HepG2 (cell line): ENCODE measurements around the gene ZNF383. TPM values are rescaled to one million over a fixed set of nuclear protein-coding genes. Genes with fewer than 3 reads are reported as not detected.
"Not testable (repeated sequence)": the region's sequence is repeated elsewhere in the genome, so short reads cannot be mapped to it uniquely, and the experiment has no call there.

ENCODE experiments used
- ATAC-seq: fragments of 200-7000 bp; cut with Tn5 transposase; 3 replicates; pipeline ENCODE4 v1.9.1; 2020; ENCODE audit warnings: mild to moderate bottlenecking, moderate library complexity
- BruUV-seq: library from RNA; stranded (reverse); fragments of 400-500 nt; replicated peaks from 2 replicates; lab custom pipeline; 2021; lab: Mats Ljungman, UMichigan
- CTCF ChIA-PET: fragments of 300-600 bp; formaldehyde crosslinking; extraction: SDS; loops from one replicate; lab custom pipeline; 2021; ENCODE audit warnings: low total read pairs, inconsistent platforms, low intra/inter-chr PET ratio; lab: Yijun Ruan, JAX
- POLR2A ChIA-PET: fragments of 350-600 bp; sonication (Branson Sonifier 250); formaldehyde crosslinking; loops from one replicate; lab custom pipeline; 2020; ENCODE audit warnings: antibody characterized with exemption, inconsistent platforms; lab: Yijun Ruan, JAX
- DNase-seq: peaks from one replicate; pipeline ENCODE4 v3.0.0-alpha.2; 2015; ENCODE audit warnings: low spot score
- FAIRE-seq: peaks from 3 replicates; lab custom pipeline; 2011; peaks lifted over from hg19 to GRCh38; lab: Jason Lieb, UNC
- H2AFZ ChIP-seq: one replicate; pipeline ENCODE4 v1.6.1; 2011; ENCODE audit warnings: low read length, inconsistent platforms
- H3K27ac ChIP-seq: fragments of 300-600 bp; 3 replicates; pipeline ENCODE4 v1.8.0; 2011; ENCODE audit warnings: mixed run types, mild to moderate bottlenecking, mixed read lengths, low read length, inconsistent platforms; ENCODE audit not compliant: insufficient read depth; ENCODE audit errors: extremely low read length
- H3K27me3 ChIP-seq, 2 experiments: fragments of 200-600 bp in 1 of 2; 2 replicates in 1 of 2; 3 replicates in 1 of 2; pipeline versions ENCODE4 v1.6.0 to v1.8.0; 2011; ENCODE audit warnings: low read length in 2 of 2, mild to moderate bottlenecking in 2 of 2, moderate library complexity in 2 of 2, inconsistent platforms in 1 of 2; ENCODE audit not compliant: insufficient read depth in 2 of 2, control insufficient read depth in 1 of 2
- H3K36me3 ChIP-seq, 2 experiments: fragments of 200-600 bp in 1 of 2; replicated peaks in 1 of 2; 2 replicates in 1 of 2; 3 replicates in 1 of 2; pipeline versions ENCODE4 v1.5.1 to v1.8.0; 2011; ENCODE audit warnings: low read length in 2 of 2, inconsistent platforms in 1 of 2; ENCODE audit not compliant: insufficient read depth in 2 of 2, control insufficient read depth in 1 of 2
- H3K4me1 ChIP-seq: 2 replicates; pipeline ENCODE4 v1.5.1; 2012; ENCODE audit warnings: low read length, inconsistent platforms; ENCODE audit not compliant: insufficient read depth
- H3K4me2 ChIP-seq: 2 replicates; pipeline ENCODE4 v1.6.0; 2011; ENCODE audit warnings: low read depth, low read length, inconsistent platforms
- H3K4me3 ChIP-seq, 3 experiments: fragments of 200-600 bp in 1 of 3; sonication (generic), shearing (Covaris generic) in 1 of 3; replicated peaks in 1 of 3; 2 replicates each; pipeline ENCODE4 v1.5.1; 2011 to 2016; ENCODE audit warnings: low read length in 3 of 3, inconsistent platforms in 2 of 3, low read depth in 2 of 3, mild to moderate bottlenecking in 2 of 3, control low read depth in 1 of 3, mixed read lengths in 1 of 3; ENCODE audit not compliant: insufficient read depth in 1 of 3
- H3K79me2 ChIP-seq: one replicate; pipeline ENCODE4 v1.6.1; 2011; ENCODE audit warnings: low read length, inconsistent platforms; ENCODE audit not compliant: insufficient read depth
- H3K9ac ChIP-seq: 2 replicates; pipeline ENCODE4 v1.6.0; 2011; ENCODE audit warnings: mild to moderate bottlenecking, low read depth, low read length, inconsistent platforms; ENCODE audit not compliant: insufficient read depth
- H3K9me3 ChIP-seq: 2 replicates; pipeline ENCODE4 v1.5.1; 2012; ENCODE audit warnings: mild to moderate bottlenecking, low read length
- H4K20me1 ChIP-seq: 2 replicates; pipeline ENCODE4 v1.6.0; 2011; ENCODE audit warnings: inconsistent platforms, mild to moderate bottlenecking, low read length, moderate library complexity; ENCODE audit not compliant: insufficient read depth
- FOXA1 ChIP-seq, 2 experiments: fragments of 450-650 bp in 1 of 2; sonication (generic) in 1 of 2; formaldehyde crosslinking in 1 of 2; IDR thresholded peaks; 2 replicates each; pipeline versions ENCODE4 v1.4.0 to v1.6.1; 2016 to 2020; ENCODE audit warnings: missing genetic modification reagents in 1 of 2
- FOXP1 ChIP-seq, 2 experiments: fragments of 450-650 bp in 1 of 2; IDR thresholded peaks; 2 replicates each; pipeline ENCODE4 v1.6.1; 2017 to 2018; ENCODE audit warnings: antibody characterized with exemption in 1 of 2
- IKZF1 ChIP-seq: fragments of 450-650 bp; IDR thresholded peaks from 2 replicates; pipeline ENCODE4 v1.7.1; 2016
- NONO ChIP-seq, 2 experiments: fragments of 450-650 bp in 1 of 2; sonication (generic) in 1 of 2; formaldehyde crosslinking in 1 of 2; IDR thresholded peaks in 1 of 2; conservative IDR thresholded peaks in 1 of 2; 2 replicates each; pipeline versions ENCODE4 v1.6.1 to v1.8.0; 2017 to 2022; ENCODE audit warnings: mild to moderate bottlenecking in 1 of 2, missing genetic modification reagents in 1 of 2, moderate library complexity in 1 of 2
- RAD51 ChIP-seq: fragments of 450-650 bp; IDR thresholded peaks from 2 replicates; pipeline ENCODE4 v1.6.1; 2016; ENCODE audit warnings: borderline replicate concordance
- TBX3 ChIP-seq: fragments of 450-650 bp; IDR thresholded peaks from 2 replicates; pipeline ENCODE4 v1.6.1; 2017; ENCODE audit warnings: antibody characterized with exemption, mild to moderate bottlenecking, inconsistent platforms, borderline replicate concordance
- TRIM22 ChIP-seq: fragments of 450-650 bp; IDR thresholded peaks from 2 replicates; pipeline ENCODE4 v1.6.1; 2017
- ZNF768 ChIP-seq: sonication (generic); formaldehyde crosslinking; IDR thresholded peaks from 2 replicates; pipeline ENCODE4 v1.4.0; 2020; ENCODE audit warnings: missing genetic modification reagents
- WGBS: methylation state at CpG from one replicate; pipeline ENCODE4 v1.1.6; 2017; ENCODE audit warnings: low lambda C conversion rate; 5-methylcytosine and 5-hydroxymethylcytosine counted together
- in situ Hi-C: cut with HindIII; loops from 2 replicates; pipeline ENCODE4 v1.10.0; 2017; ENCODE audit warnings: low pct_unique_long_range_greater_than_20kb; ENCODE audit not compliant: extremely low pct_ligation_motif_present
- intact Hi-C: fragments of 100-400 bp; cut with micrococcal nuclease; formaldehyde crosslinking; loops from one replicate; pipeline ENCODE4 v1.10.0; 2022; ENCODE audit not compliant: unreplicated experiment
- polyA plus RNA-seq, 8 experiments: library from polyadenylated mRNA; depleted of rRNA in 3 of 8; stranded (reverse) in 7 of 8; unstranded in 1 of 8; fragments of >200 nt; fragmentation: Illumina TruSeq in 4 of 8; extraction: Trizol in 4 of 8; gene quantifications; 2 replicates each; pipeline versions ENCODE4 v1.2.1 to v1.2.3, GENCODE V29; 2011 to 2016; ENCODE audit warnings: low read depth in 4 of 8, missing spikeins in 1 of 8, mixed read lengths in 1 of 8; ENCODE audit not compliant: insufficient read depth in 1 of 8
- total RNA-seq, 5 experiments: library from RNA; depleted of rRNA; stranded (reverse); fragments of >200 nt; fragmentation: Illumina TruSeq; extraction: Trizol; gene quantifications; 2 replicates each; pipeline ENCODE4 v1.2.3, GENCODE V29; 2016; ENCODE audit warnings: low read depth in 1 of 5

ZNF383 gene
- total and polyA plus RNA-seq, 2 of the 13 experiments (the other 11 are each of a cell fraction or from before 2014, with no cell fraction given): 2.6 to 4.1 TPM

DNA sequence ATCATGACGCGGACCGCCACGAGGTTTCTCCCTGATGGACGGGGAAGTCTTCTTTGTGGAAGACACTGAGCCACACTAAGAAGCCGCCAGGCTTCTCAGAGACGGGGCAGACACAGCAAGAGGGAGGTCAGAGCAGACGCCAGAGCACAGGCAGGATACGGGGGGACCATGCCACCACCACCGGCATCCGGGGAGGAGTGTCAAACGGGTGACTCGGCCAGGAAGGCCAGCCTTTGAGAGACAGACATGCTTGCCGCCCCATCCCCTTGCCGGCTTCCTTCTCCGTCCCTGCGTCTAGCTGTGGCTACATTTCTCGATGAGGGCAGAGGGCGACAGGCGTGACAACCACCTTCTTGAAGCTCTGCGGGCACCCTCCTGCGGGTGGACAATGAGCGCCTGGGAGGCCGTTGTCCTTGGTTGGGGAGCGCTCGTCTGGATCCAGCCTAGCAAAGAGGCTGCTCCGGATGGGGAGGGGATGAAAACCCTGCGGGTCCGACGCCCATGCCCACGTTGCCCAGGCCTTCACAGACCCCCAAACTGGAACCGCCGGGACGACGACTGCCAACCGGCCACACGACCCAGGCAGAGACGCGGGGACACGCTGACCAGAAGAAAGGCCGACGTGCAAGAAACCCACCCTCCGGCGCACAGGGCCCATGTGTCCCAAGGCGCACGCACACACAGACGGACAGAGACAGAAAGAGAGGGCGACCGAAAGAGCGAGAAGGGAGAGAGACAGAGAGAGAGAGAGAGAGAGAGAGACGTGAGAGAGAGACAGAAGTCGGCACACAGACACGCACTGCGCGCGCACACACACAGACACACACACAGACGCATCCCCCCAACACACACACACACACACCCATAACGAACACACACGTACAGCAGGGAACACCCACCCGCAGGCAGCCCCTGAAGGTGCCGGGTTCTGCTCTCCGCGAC lies 75.3 kb downstream of the ZNF383 start:
- H2AFZ ChIP-seq; CTCF ChIA-PET; BruUV-seq; H3K4me2 ChIP-seq; H3K27me3 ChIP-seq; H3K36me3 ChIP-seq; DNase-seq; H4K20me1 ChIP-seq; FAIRE-seq; H3K4me1 ChIP-seq; H3K27ac ChIP-seq; intact Hi-C loops; H3K9ac ChIP-seq; POLR2A ChIA-PET; H3K4me3 ChIP-seq; H3K79me2 ChIP-seq; ATAC-seq; in situ Hi-C loops; TF ChIP-seq FOXA1 (CRISPR knock-in tag; IDR thresholded peaks at IDR 0.05); FOXP1 (CRISPR knock-in tag; IDR thresholded peaks at IDR 0.05); NONO (CRISPR knock-in tag; conservative IDR thresholded peaks at IDR 0.05): not testable (repeated sequence)
- 83% methylated on average over 57 of the region's 63 CpGs for WGBS
- TF ChIP-seq FOXA1 (IDR thresholded peaks at IDR 0.05) (0 out of 2 replicates have a peak, but pooled peaks have one; percentile 5), ZNF768 (CRISPR knock-in tag) (peak; percentile 23; the same call in 1 of the 2 replicates), FOXP1 (IDR thresholded peaks at IDR 0.05) (0 out of 2 replicates have a peak, but pooled peaks have one; percentile 24), IKZF1 (peak; percentile 84; the same call in 1 of the 2 replicates), TRIM22 (peak; percentile 85; the same call in 1 of the 2 replicates), TBX3 (peak; percentile 11; the same call in 1 of the 2 replicates), RAD51 (peak; percentile 32; the same call in 1 of the 2 replicates), NONO (IDR thresholded peaks at IDR 0.05) (0 out of 2 replicates have a peak, but pooled peaks have one; percentile 11)
- peaks cover 14% of the 10 kb centered on the region for H3K9me3 ChIP-seq

GRCh38 chr19:37294246-37294645 lies 76.2 kb downstream of the ZNF383 start:
- H2AFZ ChIP-seq, DNase-seq, H3K4me1 ChIP-seq, H3K79me2 ChIP-seq, POLR2A ChIA-PET, FAIRE-seq, H4K20me1 ChIP-seq, H3K4me3 ChIP-seq, H3K9ac ChIP-seq, in situ Hi-C loops, H3K27ac ChIP-seq, ATAC-seq, intact Hi-C loops, BruUV-seq, CTCF ChIA-PET, H3K27me3 ChIP-seq, H3K4me2 ChIP-seq, H3K36me3 ChIP-seq: not testable (repeated sequence)
- H3K9me3 ChIP-seq: peaks cover 14% of the 10 kb centered on the region
- 85% methylated on average over 15 of the region's 39 CpGs for whole genome bisulfite sequencing
